Activated naive CD4-positive, alpha-beta T cell treated with anti-CD3 and anti-CD28 coated beads, Interleukin-2, amount 50 U/mL, for 72 hours (primary cell): Measurements from ENCODE around the gene PNPLA1. TPM values are rescaled to one million over a fixed set of nuclear protein-coding genes. Genes with fewer than 3 reads are reported as not detected.

Experiments
- ATAC-seq, 2 donors: fragments of 150-1000 bp; cut with Tn5 transposase; 2 replicates each; pipeline ENCODE4 v1.10.0; 2021; ENCODE audit warnings: mild to moderate bottlenecking in 2 of 2, moderate library complexity in 2 of 2
- DNase-seq, 2 donors: peaks; one replicate each; pipeline ENCODE4 v3.0.0; 2021 to 2022; ENCODE audit warnings: low spot score in 2 of 2
- H3K27ac Mint-ChIP-seq, 2 donors: one replicate each; pipeline ENCODE4 v1.8.0; 2022; ENCODE audit warnings: mild to moderate bottlenecking in 2 of 2, mixed read lengths in 2 of 2
- H3K36me3 Mint-ChIP-seq, 2 donors: one replicate each; pipeline ENCODE4 v1.8.0; 2022; ENCODE audit warnings: mixed read lengths in 2 of 2
- H3K9me3 Mint-ChIP-seq, 2 donors: one replicate each; pipeline ENCODE4 v1.8.0; 2022; ENCODE audit warnings: mixed read lengths in 2 of 2
- total RNA-seq, 2 donors: library from RNA; stranded (reverse); gene quantifications; one replicate each; pipeline ENCODE4 v1.2.3, GENCODE V29; 2022

The PNPLA1 gene
- total RNA-seq, 2 donors from 2014 or later, result not detected

GRCh38 chr6:36297511-36297910 lies 27.7 kb downstream of the PNPLA1 start:
- no peaks in the 10 kb centered on the region for H3K36me3 Mint-ChIP-seq
- no peaks in the 10 kb centered on the region for H3K9me3 Mint-ChIP-seq
- peak overlapping the region in 1 of 2 donors; percentile 26 for H3K27ac Mint-ChIP-seq
- ATAC-seq (no peak), DNase-seq (no peak)

GRCh38 chr6:36298027-36298426 lies 28.2 kb downstream of the PNPLA1 start:
- no peaks in the 10 kb centered on the region for H3K36me3 Mint-ChIP-seq
- no peaks in the 10 kb centered on the region for H3K9me3 Mint-ChIP-seq
- DNase-seq (no peak), ATAC-seq (no peak)
- H3K27ac Mint-ChIP-seq, result peak overlapping the region in 1 of 2 donors; percentile 26

GRCh38 chr6:36301085-36301658 lies 31.3 kb downstream of the PNPLA1 start:
- H3K27ac Mint-ChIP-seq, result no peak overlapping the region
- no peak for DNase-seq
- no peaks in the 10 kb centered on the region for H3K9me3 Mint-ChIP-seq
- ATAC-seq, result no peak
- H3K36me3 Mint-ChIP-seq, result no peaks in the 10 kb centered on the region

- no peaks in the 10 kb centered on the region for H3K36me3 Mint-ChIP-seq
- ATAC-seq (peak in 1 of 2 donors; percentile 3), DNase-seq (no peak)
- no peak overlapping the region for H3K27ac Mint-ChIP-seq
- no peaks in the 10 kb centered on the region for H3K9me3 Mint-ChIP-seq
Observed at GRCh38 chr6:36301781-36302180, 31.9 kb downstream of the PNPLA1 start.

- peak; percentile 78 to 98 for DNase-seq
- Mint-ChIP-seq H3K9me3 (no peaks in the 10 kb centered on the region), H3K27ac (peak overlapping the region in 1 of 2 donors; percentile 28), H3K36me3 (no peaks in the 10 kb centered on the region)
- peak; percentile 98 for ATAC-seq
Observed at GRCh38 chr6:36302227-36302976, 32.5 kb downstream of the PNPLA1 start.

GRCh38 chr6:36305885-36306284 lies 36.0 kb downstream of the PNPLA1 start:
- DNase-seq (no peak), ATAC-seq (no peak)
- Mint-ChIP-seq H3K27ac (no peak overlapping the region), H3K36me3 (no peaks in the 10 kb centered on the region), H3K9me3 (no peaks in the 10 kb centered on the region)

- DNase-seq, result no peak
- Mint-ChIP-seq H3K9me3 (no peaks in the 10 kb centered on the region), H3K36me3 (no peaks in the 10 kb centered on the region), H3K27ac (no peak overlapping the region)
- no peak for ATAC-seq
Observed at GRCh38 chr6:36306375-36306774, 36.5 kb downstream of the PNPLA1 start.

- H3K36me3 Mint-ChIP-seq, result no peaks in the 10 kb centered on the region
- DNase-seq (no peak), ATAC-seq (no peak)
- H3K9me3 Mint-ChIP-seq, result no peaks in the 10 kb centered on the region
- no peak overlapping the region for H3K27ac Mint-ChIP-seq
Observed at GRCh38 chr6:36308514-36308913, 38.7 kb downstream of the PNPLA1 start.

- no peak for DNase-seq
- no peaks in the 10 kb centered on the region for H3K9me3 Mint-ChIP-seq
Observed at GRCh38 chr6:36309203-36309602, 39.3 kb downstream of the PNPLA1 start.

GRCh38 chr6:36309900-36310299 lies 40.0 kb downstream of the PNPLA1 start:
- ATAC-seq (no peak), DNase-seq (no peak)
- Mint-ChIP-seq H3K27ac (no peak overlapping the region), H3K9me3 (no peaks in the 10 kb centered on the region), H3K36me3 (no peaks in the 10 kb centered on the region)

More at GRCh38 chr6:36309203-36309602, 39.3 kb downstream of the PNPLA1 start:
- no peak for ATAC-seq
- Mint-ChIP-seq H3K27ac (no peak overlapping the region), H3K36me3 (no peaks in the 10 kb centered on the region)

GRCh38 chr6:36312854-36313648 lies 43.2 kb downstream of the PNPLA1 start:
- no peak overlapping the region for H3K27ac Mint-ChIP-seq
- H3K9me3 Mint-ChIP-seq, result no peaks in the 10 kb centered on the region
- no peak for ATAC-seq
- no peaks in the 10 kb centered on the region for H3K36me3 Mint-ChIP-seq
- DNase-seq, result no peak

GRCh38 chr6:36313649-36313936 lies 43.7 kb downstream of the PNPLA1 start:
- no peak for ATAC-seq
- no peak for DNase-seq
- no peaks in the 10 kb centered on the region for H3K9me3 Mint-ChIP-seq

GRCh38 chr6:36314221-36315014 lies 44.6 kb downstream of the PNPLA1 start:
- ATAC-seq (no peak), DNase-seq (no peak)
- Mint-ChIP-seq H3K36me3 (no peaks in the 10 kb centered on the region), H3K9me3 (no peaks in the 10 kb centered on the region), H3K27ac (no peak overlapping the region)

More at GRCh38 chr6:36313649-36313936, 43.7 kb downstream of the PNPLA1 start:
- Mint-ChIP-seq H3K27ac (no peak overlapping the region), H3K36me3 (no peaks in the 10 kb centered on the region)

- DNase-seq (no peak), ATAC-seq (no peak)
- Mint-ChIP-seq H3K9me3 (no peaks in the 10 kb centered on the region), H3K36me3 (no peaks in the 10 kb centered on the region), H3K27ac (peak overlapping the region in 1 of 2 donors; percentile 81)
Observed at GRCh38 chr6:36315921-36316320, 46.1 kb downstream of the PNPLA1 start.

GRCh38 chr6:36317623-36318022 lies 47.8 kb downstream of the PNPLA1 start:
- H3K27ac Mint-ChIP-seq, result no peak overlapping the region
- no peaks in the 10 kb centered on the region for H3K9me3 Mint-ChIP-seq
- no peaks in the 10 kb centered on the region for H3K36me3 Mint-ChIP-seq
- no peak for ATAC-seq
- no peak for DNase-seq

GRCh38 chr6:36318690-36319435 lies 49.0 kb downstream of the PNPLA1 start:
- Mint-ChIP-seq H3K9me3 (no peaks in the 10 kb centered on the region), H3K36me3 (no peaks in the 10 kb centered on the region), H3K27ac (no peak overlapping the region)
- ATAC-seq (no peak), DNase-seq (no peak)
